Endometrial microvascular endothelial cells (primary cell): Measurements from ENCODE around the gene NDP. TPM values are rescaled to one million over a fixed set of nuclear protein-coding genes. Genes with fewer than 3 reads are reported as not detected.

Source experiments
- in situ Hi-C: cut with HindIII; loops from 2 replicates; pipeline ENCODE4 v1.10.0; 2017; ENCODE audit warnings: low sequenced_read_pairs, low pct_unique_long_range_greater_than_20kb; ENCODE audit errors: inconsistent ontology term
- total RNA-seq: library from RNA; depleted of rRNA; stranded (reverse); fragments of >200 nt; gene quantifications from one replicate; pipeline ENCODE4 v1.2.3, GENCODE V29; 2015; ENCODE audit errors: inconsistent ontology term

NDP gene
- total RNA-seq, 1 donor from 2014 or later = 0.84 TPM

DNA sequence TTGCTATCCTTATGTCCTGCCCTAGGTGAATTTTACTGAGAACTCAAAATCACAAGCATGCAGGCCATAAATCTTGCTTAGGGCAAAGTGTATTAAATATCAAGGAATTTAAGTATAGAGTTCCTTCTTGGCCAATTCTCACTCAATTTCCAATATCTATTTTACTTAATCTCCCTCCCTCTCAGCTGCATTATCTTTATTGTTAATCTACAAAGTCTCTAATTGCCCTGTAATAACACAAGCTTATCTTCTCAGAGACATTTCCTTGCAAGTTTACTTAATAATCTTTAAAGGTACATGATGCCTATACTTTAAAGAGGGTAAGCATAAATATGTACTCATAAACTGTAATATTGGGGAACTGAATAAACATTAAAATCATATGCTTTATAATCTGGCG, 64.0 kb downstream of the NDP start:
- in situ Hi-C loops = no loop called here

DNA sequence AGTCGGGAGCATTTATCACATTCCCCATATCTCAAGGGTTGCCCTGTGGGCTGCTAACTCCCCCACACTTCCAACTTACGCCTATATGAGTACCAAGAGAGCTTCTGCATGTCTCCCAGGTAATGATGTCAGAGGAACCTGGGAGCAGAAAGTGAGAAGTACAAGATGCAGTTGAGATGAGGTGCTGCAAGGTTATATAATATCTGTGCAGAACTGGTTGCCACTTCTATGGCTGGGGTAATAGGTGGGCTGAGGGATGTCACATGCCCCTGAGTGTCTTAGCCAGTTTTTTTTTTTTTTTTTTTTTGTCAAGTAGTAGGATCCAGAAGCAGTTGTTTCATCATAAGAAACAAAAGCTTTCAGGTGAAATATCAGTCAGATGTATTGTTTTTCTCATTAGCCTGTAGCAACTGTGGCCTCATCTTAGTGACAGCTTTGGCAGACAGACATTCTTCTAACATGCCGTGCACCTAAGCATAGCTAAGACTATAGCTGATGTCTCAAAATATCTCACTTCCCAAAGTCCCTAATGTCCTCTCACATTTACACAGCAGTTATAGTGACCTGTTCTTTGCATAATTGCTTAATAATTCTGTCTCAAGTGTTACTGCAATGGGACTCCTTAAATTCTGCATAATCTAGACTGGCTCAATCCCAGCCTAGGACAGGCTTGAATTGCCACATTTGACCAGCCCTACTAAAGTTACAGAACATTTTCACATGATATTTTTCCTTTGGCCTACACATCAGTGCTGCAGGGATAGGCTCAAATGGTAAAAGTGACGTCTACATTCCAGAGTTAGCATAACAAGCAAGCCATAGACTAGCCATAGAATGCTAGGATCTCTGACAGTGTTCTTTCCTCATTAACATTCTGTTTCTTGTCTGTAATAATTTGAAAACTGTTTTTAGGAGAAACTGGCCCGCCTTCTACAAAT, 73.0 kb downstream of the NDP start:
- in situ Hi-C loops = no loop called here

Other genes starting within 250 kb of the NDP start
- not detected for gene MAOB, start 90.9 kb downstream of the NDP start, total RNA-seq